OCI-LY3 (cell line): ENCODE results near the gene FLACC1.

ENCODE experiments used
- CTCF ChIP-seq: fragments of 200-600, 300-600 bp; sonication (generic); IDR thresholded peaks from 2 replicates; pipeline ENCODE4 v1.5.1; 2014; ENCODE audit warnings: antibody characterized with exemption, low read length, low read depth
- EZH2phosphoT487 ChIP-seq: fragments of 200-600 bp; shearing (Covaris generic); IDR thresholded peaks from 2 replicates; pipeline ENCODE4 v1.6.1; 2018; ENCODE audit warnings: antibody characterized with exemption, mixed run types, low read depth

DNA sequence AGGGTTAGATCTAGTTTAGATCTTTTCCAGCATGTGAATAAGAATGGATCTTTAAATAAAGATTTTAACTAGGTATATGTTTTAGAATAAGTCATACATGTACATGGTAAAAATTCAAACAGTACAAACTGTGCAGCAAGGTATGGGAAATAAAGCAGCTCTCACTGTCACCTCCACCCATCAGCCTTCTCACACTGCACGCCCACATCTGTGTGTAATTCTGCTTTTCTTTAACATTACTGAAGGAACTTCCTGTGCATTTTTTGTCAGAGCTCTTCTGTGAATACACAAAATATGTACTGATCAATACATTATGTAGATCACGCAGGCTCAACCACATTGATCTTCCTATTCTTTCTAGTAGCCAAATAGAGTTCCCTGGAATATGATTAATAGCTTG lies 93.4 kb downstream of the FLACC1 start:
- TF ChIP-seq CTCF, result no peak
- no peak for TF ChIP-seq EZH2phosphoT487
